CD14-positive monocyte (primary cell): ENCODE measurements around the gene CCNL1. TPM values are rescaled to one million over a fixed set of nuclear protein-coding genes. Genes with fewer than 3 reads are reported as not detected.

ENCODE experiments used
- DNase-seq, 3 donors: peaks; one replicate each; pipeline ENCODE4 v3.0.0-alpha.2; 2011 to 2022
- H2AFZ ChIP-seq: 2 replicates; pipeline ENCODE4 v1.6.0; 2012; ENCODE audit warnings: mild to moderate bottlenecking, low read depth, low read length, inconsistent platforms; ENCODE audit not compliant: insufficient read depth, poor library complexity, severe bottlenecking
- H3K27ac ChIP-seq, 2 donors: 1 replicate in 1 of 2; 2 replicates in 1 of 2; pipeline ENCODE4 v1.5.1; 2012 to 2013; ENCODE audit warnings: low read length in 2 of 2, control low read depth in 1 of 2, inconsistent platforms in 1 of 2, low read depth in 1 of 2, mild to moderate bottlenecking in 1 of 2
- H3K27me3 ChIP-seq, 2 donors: one replicate each; pipeline versions ENCODE4 v1.6.0 to v1.6.1; 2011 to 2013; ENCODE audit warnings: low read length in 2 of 2; ENCODE audit not compliant: control insufficient read depth in 2 of 2, insufficient read depth in 2 of 2
- H3K36me3 ChIP-seq, 2 donors: replicated peaks in 1 of 2; 1 replicate in 1 of 2; 2 replicates in 1 of 2; pipeline versions ENCODE4 v1.5.1 to v1.6.1; 2012 to 2013; ENCODE audit warnings: low read length in 2 of 2, control low read depth in 1 of 2, inconsistent platforms in 1 of 2, mild to moderate bottlenecking in 1 of 2; ENCODE audit not compliant: insufficient read depth in 2 of 2, control insufficient read depth in 1 of 2
- H3K4me1 ChIP-seq, 2 donors: 1 replicate in 1 of 2; 2 replicates in 1 of 2; pipeline versions ENCODE4 v1.5.1 to v1.6.1; 2012 to 2013; ENCODE audit warnings: low read length in 2 of 2, control low read depth in 1 of 2, inconsistent platforms in 1 of 2, mild to moderate bottlenecking in 1 of 2, moderate library complexity in 1 of 2; ENCODE audit not compliant: insufficient read depth in 2 of 2, control insufficient read depth in 1 of 2
- H3K4me2 ChIP-seq: replicated peaks from 2 replicates; pipeline ENCODE3; 2012; ENCODE audit warnings: low read length, moderate library complexity, mild to moderate bottlenecking; ENCODE audit not compliant: poor library complexity, severe bottlenecking; ENCODE audit errors: extremely low read depth
- H3K4me3 ChIP-seq, 3 experiments: fragments of 200-600 bp in 1 of 3; sonication (generic) in 1 of 3; replicated peaks in 1 of 3; 1 replicate in 2 of 3; 2 replicates in 1 of 3; pipeline ENCODE4 v1.5.1; 2011 to 2013; ENCODE audit warnings: low read length in 3 of 3, mild to moderate bottlenecking in 3 of 3, control low read depth in 2 of 3, low read depth in 2 of 3, inconsistent platforms in 1 of 3, moderate library complexity in 1 of 3
- H3K79me2 ChIP-seq: 2 replicates; pipeline ENCODE4 v1.6.0; 2012; ENCODE audit warnings: mild to moderate bottlenecking, control low read depth, inconsistent platforms, low read length, moderate library complexity; ENCODE audit not compliant: insufficient read depth
- H3K9ac ChIP-seq: 2 replicates; pipeline ENCODE4 v1.6.0; 2017; ENCODE audit warnings: low read length, mild to moderate bottlenecking; ENCODE audit not compliant: insufficient read depth, poor library complexity, severe bottlenecking
- H3K9me3 ChIP-seq, 2 donors: replicated peaks in 1 of 2; 1 replicate in 1 of 2; 2 replicates in 1 of 2; pipeline versions ENCODE4 v1.5.1 to v1.6.1; 2012 to 2013; ENCODE audit warnings: low read length in 2 of 2, control low read depth in 1 of 2; ENCODE audit not compliant: control insufficient read depth in 1 of 2, insufficient read depth in 1 of 2
- H4K20me1 ChIP-seq: 2 replicates; pipeline ENCODE4 v1.6.0; 2012; ENCODE audit warnings: mild to moderate bottlenecking, low read length, control low read depth, moderate library complexity; ENCODE audit not compliant: insufficient read depth
- H3K27ac Mint-ChIP-seq, 7 donors: one replicate each; pipeline ENCODE4 v1.8.0; 2020; ENCODE audit warnings: mild to moderate bottlenecking in 7 of 7, mixed read lengths in 7 of 7, moderate library complexity in 6 of 7, inconsistent platforms in 2 of 7
- H3K27me3 Mint-ChIP-seq, 3 donors: one replicate each; pipeline ENCODE4 v1.8.0; 2021 to 2022; ENCODE audit warnings: low read depth in 3 of 3, mild to moderate bottlenecking in 3 of 3, mixed read lengths in 3 of 3, moderate library complexity in 3 of 3, inconsistent platforms in 1 of 3
- H3K36me3 Mint-ChIP-seq, 2 donors: one replicate each; pipeline ENCODE4 v1.8.0; 2020; ENCODE audit warnings: mixed read lengths in 2 of 2, inconsistent platforms in 1 of 2, mild to moderate bottlenecking in 1 of 2
- H3K4me1 Mint-ChIP-seq: one replicate; pipeline ENCODE4 v1.8.0; 2020; ENCODE audit warnings: mild to moderate bottlenecking, mixed read lengths
- H3K4me3 Mint-ChIP-seq, 2 donors: one replicate each; pipeline ENCODE4 v1.8.0; 2020; ENCODE audit warnings: mild to moderate bottlenecking in 2 of 2, mixed read lengths in 2 of 2, moderate library complexity in 1 of 2
- H3K9me3 Mint-ChIP-seq, 7 donors: one replicate each; pipeline ENCODE4 v1.8.0; 2020 to 2022; ENCODE audit warnings: mixed read lengths in 7 of 7, mild to moderate bottlenecking in 6 of 7, moderate library complexity in 6 of 7, inconsistent platforms in 2 of 7
- WGBS: methylation state at CpG from one replicate; pipeline ENCODE4 v1.1.5; 2013; ENCODE audit warnings: missing lambda C conversion rate; ENCODE audit not compliant: insufficient coverage; 5-methylcytosine and 5-hydroxymethylcytosine counted together
- intact Hi-C, 2 donors: fragments of 100-400 bp; cut with micrococcal nuclease; formaldehyde crosslinking; loops; one replicate each; pipeline versions ENCODE4 v1.15.0 to v1.15.1; 2023
- polyA minus RNA-seq: library from RNA; depleted of rRNA, polyadenylated mRNA; stranded (reverse); fragments of >200 nt; gene quantifications from 2 replicates; pipeline ENCODE4 v1.2.3, GENCODE V29; 2012
- polyA plus RNA-seq, 3 donors: library from polyadenylated mRNA; depleted of rRNA in 1 of 3; unstranded in 2 of 3; stranded (reverse) in 1 of 3; fragments of 300-500 nt in 2 of 3; fragments of >200 nt in 1 of 3; fragmentation: Illumina TruSeq in 2 of 3; gene quantifications; 1 replicate in 2 of 3; 2 replicates in 1 of 3; pipeline ENCODE4 v1.2.3, GENCODE V29; 2012 to 2021
- total RNA-seq, 12 experiments: library from RNA in 1 of 12; stranded (reverse) in 1 of 12; fragments of 120-200 nt in 1 of 12; gene quantifications; one replicate each; pipeline ENCODE4 v1.2.4 and lab custom pipeline; 2013 to 2026; ENCODE audit warnings: mixed read lengths in 6 of 12, inconsistent platforms in 1 of 12
- TF ChIP-seq, protein P1 (sequence below): fragments of 200-600 bp; IDR thresholded peaks from one replicate; pipeline ENCODE4 v1.8.0; 2022; ENCODE audit warnings: antibody characterized with exemption, mild to moderate bottlenecking

CCNL1 gene
- total RNA-seq (2013) = 776 TPM
- polyA plus RNA-seq (100 to 1,000 TPM in 1 of 3 donors, 10 to 100 TPM in 2; 32.0 to 751 (median 42.3) TPM), polyA minus RNA-seq (1,246 and 2,216 TPM in 2 replicates), total RNA-seq (lab: John Stamatoyannopoulos, UW) (329 to 1,676 (median 1,185) reads per million in 11 experiments)

- Mint-ChIP-seq H3K27ac (peak within 1 kb of the TSS; percentile 99 to 100 (median 99)), H3K9me3 (peaks cover 0 to 3% (median 0%) of the 10 kb centered on the region in 7 donors), H3K27me3 (peaks cover 0 to 8% (median 0%) of the 10 kb centered on the region in 3 donors), H3K4me3 (peak within 1 kb of the TSS; percentile 99), H3K36me3 (peaks cover 37 to 51% of the 10 kb centered on the region in 2 donors), H3K4me1 (peaks cover 54% of the 10 kb centered on the region)
- peak within 1 kb of the TSS; percentile 95 to 100 for H3K27ac ChIP-seq
- TF ChIP-seq, protein P1, sequence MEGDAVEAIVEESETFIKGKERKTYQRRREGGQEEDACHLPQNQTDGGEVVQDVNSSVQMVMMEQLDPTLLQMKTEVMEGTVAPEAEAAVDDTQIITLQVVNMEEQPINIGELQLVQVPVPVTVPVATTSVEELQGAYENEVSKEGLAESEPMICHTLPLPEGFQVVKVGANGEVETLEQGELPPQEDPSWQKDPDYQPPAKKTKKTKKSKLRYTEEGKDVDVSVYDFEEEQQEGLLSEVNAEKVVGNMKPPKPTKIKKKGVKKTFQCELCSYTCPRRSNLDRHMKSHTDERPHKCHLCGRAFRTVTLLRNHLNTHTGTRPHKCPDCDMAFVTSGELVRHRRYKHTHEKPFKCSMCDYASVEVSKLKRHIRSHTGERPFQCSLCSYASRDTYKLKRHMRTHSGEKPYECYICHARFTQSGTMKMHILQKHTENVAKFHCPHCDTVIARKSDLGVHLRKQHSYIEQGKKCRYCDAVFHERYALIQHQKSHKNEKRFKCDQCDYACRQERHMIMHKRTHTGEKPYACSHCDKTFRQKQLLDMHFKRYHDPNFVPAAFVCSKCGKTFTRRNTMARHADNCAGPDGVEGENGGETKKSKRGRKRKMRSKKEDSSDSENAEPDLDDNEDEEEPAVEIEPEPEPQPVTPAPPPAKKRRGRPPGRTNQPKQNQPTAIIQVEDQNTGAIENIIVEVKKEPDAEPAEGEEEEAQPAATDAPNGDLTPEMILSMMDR = no peak
- intact Hi-C loops = loop anchor here (1.0 to 5.0 kb wide), 3 partner anchors 15 to 287 kb away; no protein-coding TSS in a partner anchor
- WGBS = under 1% methylated on average over 82 of the region's 88 CpGs
- peak within 1 kb of the TSS; percentile 25 for H2AFZ ChIP-seq
- DNase-seq = peak; percentile 97 to 99 (median 99)
- peak within 1 kb of the TSS; percentile 88 to 99 (median 93) for H3K4me3 ChIP-seq
- no peaks in the 10 kb centered on the region for H3K27me3 ChIP-seq
- H3K36me3 ChIP-seq = peaks cover 39 to 42% of the 10 kb centered on the region in 2 donors
- H4K20me1 ChIP-seq = peaks cover 49% of the 10 kb centered on the region
- peaks cover 43 to 66% of the 10 kb centered on the region in 2 donors for H3K4me1 ChIP-seq
- H3K4me2 ChIP-seq = peak within 1 kb of the TSS; percentile 93
- peaks cover 64% of the 10 kb centered on the region for H3K79me2 ChIP-seq
- peak within 1 kb of the TSS; percentile 100 for H3K9ac ChIP-seq
- H3K9me3 ChIP-seq = no peaks in the 10 kb centered on the region
Measured at GRCh38 chr3:157159762-157160657, at the start of gene CCNL1. Gene CCNL1, minus strand, starts transcription at chr3:157160147. Its CDS starts 53 bp downstream, at chr3:157160094.

DNA sequence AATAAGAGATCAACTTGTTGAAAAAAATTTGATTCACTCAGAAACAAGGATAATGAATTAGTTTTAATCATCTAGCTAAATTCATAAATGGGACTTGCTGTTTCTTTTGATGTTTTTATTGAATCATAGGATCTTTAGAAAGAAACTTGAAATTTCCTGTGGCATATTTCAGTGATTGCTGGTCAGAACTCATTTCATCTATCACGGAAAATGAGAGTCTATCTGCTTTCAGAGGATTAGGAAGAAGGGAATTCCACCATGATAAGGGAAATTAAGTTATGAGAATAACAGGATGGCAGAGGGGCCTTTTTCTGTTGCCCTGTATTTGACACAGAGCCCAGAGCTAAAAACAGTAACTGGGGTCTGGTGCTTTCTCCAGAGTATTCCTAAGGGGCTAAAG lies 44.9 kb upstream of the CCNL1 start:
- Mint-ChIP-seq H3K4me3 (no peak overlapping the region), H3K9me3 (no peaks in the 10 kb centered on the region), H3K27ac (no peak overlapping the region), H3K36me3 (no peaks in the 10 kb centered on the region), H3K4me1 (no peaks in the 10 kb centered on the region), H3K27me3 (peaks cover 0 to 3% (median 3%) of the 10 kb centered on the region in 3 donors)
- DNase-seq = no peak
- Histone ChIP-seq H3K9me3 (no peaks in the 10 kb centered on the region), H2AFZ (no peak overlapping the region), H3K4me1 (no peaks in the 10 kb centered on the region), H3K9ac (no peak overlapping the region), H3K79me2 (no peaks in the 10 kb centered on the region), H3K36me3 (no peaks in the 10 kb centered on the region), H3K4me2 (no peak overlapping the region), H4K20me1 (no peaks in the 10 kb centered on the region), H3K4me3 (no peak overlapping the region), H3K27me3 (no peaks in the 10 kb centered on the region), H3K27ac (no peak overlapping the region)
- 86% methylated on average over 1 of the region's 1 CpG for WGBS
- intact Hi-C loops = loop anchor here (5.0 to 10.0 kb wide), 2 partner anchors 287 to 290 kb away; no protein-coding TSS in a partner anchor
- TF ChIP-seq, protein P1 = no peak
